Neural progenitor cell (in vitro differentiated cells): ENCODE measurements around the gene ING1. TPM values are rescaled to one million over a fixed set of nuclear protein-coding genes. Genes with fewer than 3 reads are reported as not detected.
"Not testable (repeated sequence)": the region's sequence is repeated elsewhere in the genome, so short reads cannot be mapped to it uniquely, and the experiment has no call there.

Source experiments
- DNase-seq: peaks from one replicate; pipeline ENCODE4 v3.0.0-alpha.2; 2016; ENCODE audit warnings: low spot score
- H2AFZ ChIP-seq: fragments of 200-600 bp; sonication (generic); replicated peaks from 2 replicates; pipeline ENCODE4 v1.6.1; 2016; ENCODE audit warnings: antibody characterized with exemption
- H3F3A ChIP-seq: fragments of 200-600 bp; sonication (generic); 2 replicates; pipeline ENCODE4 v1.6.1; 2016; ENCODE audit warnings: antibody characterized with exemption, low read depth
- H3K27ac ChIP-seq: fragments of 200-600 bp; sonication (generic); 2 replicates; pipeline ENCODE4 v1.5.1; 2016; ENCODE audit warnings: mild to moderate bottlenecking
- H3K27me3 ChIP-seq: fragments of 200-600 bp; sonication (generic); 2 replicates; pipeline ENCODE4 v1.6.1; 2016; ENCODE audit warnings: mild to moderate bottlenecking, moderate library complexity
- H3K36me3 ChIP-seq: fragments of 200-600 bp; sonication (generic); 2 replicates; pipeline ENCODE4 v1.5.1; 2016
- H3K4me1 ChIP-seq: fragments of 200-600 bp; sonication (generic); 2 replicates; pipeline ENCODE4 v1.6.1; 2016; ENCODE audit warnings: mixed run types
- H3K4me2 ChIP-seq: fragments of 200-600 bp; sonication (generic); 2 replicates; pipeline ENCODE4 v1.6.1; 2016
- H3K4me3 ChIP-seq: fragments of 200-600 bp; sonication (generic); 2 replicates; pipeline ENCODE4 v1.5.1; 2016
- H3K79me2 ChIP-seq: fragments of 200-600 bp; sonication (generic); 2 replicates; pipeline ENCODE4 v1.6.1; 2016; ENCODE audit warnings: low read depth
- H3K9ac ChIP-seq: fragments of 200-600 bp; sonication (generic); 2 replicates; pipeline ENCODE4 v1.6.1; 2016
- H3K9me3 ChIP-seq: fragments of 200-600 bp; sonication (generic); 2 replicates; pipeline ENCODE4 v1.5.1; 2016; ENCODE audit warnings: low read depth
- H4K20me1 ChIP-seq: fragments of 200-600 bp; sonication (generic); 2 replicates; pipeline ENCODE4 v1.6.1; 2016; ENCODE audit warnings: low read depth
- H3K27ac Mint-ChIP-seq: 3 replicates; pipeline ENCODE4 v1.8.0; 2021; ENCODE audit warnings: mixed read lengths
- H3K27me3 Mint-ChIP-seq: 2 replicates; pipeline ENCODE4 v1.8.0; 2022; ENCODE audit warnings: low read depth, mild to moderate bottlenecking, inconsistent platforms, moderate library complexity, mixed read lengths; ENCODE audit not compliant: insufficient read depth
- H3K36me3 Mint-ChIP-seq: 3 replicates; pipeline ENCODE4 v1.8.0; 2021; ENCODE audit warnings: mixed read lengths
- H3K4me1 Mint-ChIP-seq: 3 replicates; pipeline ENCODE4 v1.8.0; 2021; ENCODE audit warnings: mixed read lengths
- H3K4me3 Mint-ChIP-seq: 3 replicates; pipeline ENCODE4 v1.8.0; 2021; ENCODE audit warnings: mild to moderate bottlenecking, moderate library complexity, mixed read lengths
- H3K9me3 Mint-ChIP-seq: 3 replicates; pipeline ENCODE4 v1.8.0; 2020; ENCODE audit warnings: mixed read lengths
- CTCF ChIP-seq: fragments of 200-600 bp; sonication (generic); IDR thresholded peaks from 2 replicates; pipeline ENCODE4 v1.5.1; 2017; ENCODE audit warnings: antibody characterized with exemption, mild to moderate bottlenecking
- EZH2 ChIP-seq: fragments of 200-600 bp; sonication (generic); IDR thresholded peaks from 2 replicates; pipeline ENCODE4 v1.6.1; 2017; ENCODE audit warnings: antibody characterized with exemption, mild to moderate bottlenecking, moderate library complexity
- EZH2phosphoT487 ChIP-seq: fragments of 200-600 bp; sonication (generic); IDR thresholded peaks from 2 replicates; pipeline ENCODE4 v1.6.1; 2017; ENCODE audit warnings: antibody characterized with exemption
- total RNA-seq: library from RNA; depleted of rRNA; stranded (reverse); fragments of >200 nt; gene quantifications from 2 replicates; pipeline ENCODE4 v1.2.3, GENCODE V29; 2015; ENCODE audit warnings: low replicate concordance

Gene ING1
- total RNA-seq, 1 donor from 2014 or later: 14.7 TPM

DNA sequence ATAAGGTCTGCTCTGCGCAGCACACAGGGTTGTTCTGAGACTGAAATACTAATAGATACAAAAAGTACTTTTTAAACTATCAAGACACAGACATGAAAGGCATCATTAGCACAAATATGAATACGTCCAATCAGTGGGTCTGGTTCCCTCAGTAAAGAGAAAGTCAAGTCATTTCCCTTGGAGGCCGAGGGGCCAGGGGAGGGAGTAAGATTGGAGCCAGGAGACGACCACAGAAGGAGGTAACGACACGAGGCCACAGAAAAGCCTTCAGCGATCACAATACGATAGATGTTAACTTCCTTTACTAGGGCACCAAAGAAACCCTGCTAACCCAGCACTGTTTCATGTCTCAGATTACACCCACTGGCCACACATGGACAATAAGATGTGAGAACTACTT is 12.9 kb upstream of the ING1 start:
- peaks cover 24% of the 10 kb centered on the region for H3K4me1 Mint-ChIP-seq
- H3K4me3 Mint-ChIP-seq: no peak overlapping the region

DNA sequence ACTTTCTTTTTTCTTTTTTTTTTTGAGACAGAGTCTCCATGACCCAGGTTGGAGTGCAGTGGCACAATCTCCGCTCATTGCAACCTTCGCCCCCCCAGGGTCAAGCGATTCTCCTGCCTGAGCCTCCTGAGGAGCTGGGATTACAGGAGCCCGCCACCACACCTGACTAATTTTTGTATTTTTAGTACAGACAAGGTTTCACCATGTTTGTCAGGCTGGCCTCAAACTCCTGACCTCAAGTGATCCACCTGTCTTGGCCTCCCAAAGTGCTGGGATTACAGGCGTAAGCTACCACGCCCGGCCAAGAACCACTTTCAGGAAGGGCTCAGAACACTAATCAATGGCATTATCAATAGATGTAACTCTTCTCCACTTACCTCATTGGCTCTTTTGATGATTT is 12.4 kb upstream of the ING1 start:
- not testable (repeated sequence) for H3K27ac ChIP-seq, H3K27me3 ChIP-seq, H3K4me3 ChIP-seq, DNase-seq, H3K4me3 Mint-ChIP-seq, H3K9me3 ChIP-seq, H3K27me3 Mint-ChIP-seq, H4K20me1 ChIP-seq, H3K27ac Mint-ChIP-seq, H3K36me3 ChIP-seq, H3F3A ChIP-seq, H3K9me3 Mint-ChIP-seq, H3K4me1 ChIP-seq, H3K4me2 ChIP-seq, H2AFZ ChIP-seq, H3K9ac ChIP-seq
- Mint-ChIP-seq H3K36me3 (peaks cover 28% of the 10 kb centered on the region), H3K4me1 (peaks cover 24% of the 10 kb centered on the region)
- H3K79me2 ChIP-seq: peaks cover 31% of the 10 kb centered on the region

More for the DNA sequence above, 12.9 kb upstream of the ING1 start:
- H3K9me3 ChIP-seq: no peaks in the 10 kb centered on the region
- H3K27me3 ChIP-seq: no peaks in the 10 kb centered on the region
- no peaks in the 10 kb centered on the region for H3F3A ChIP-seq
- no peak for DNase-seq
- H3K9me3 Mint-ChIP-seq: no peaks in the 10 kb centered on the region
- no peak overlapping the region for H3K4me2 ChIP-seq
- H3K27ac ChIP-seq: no peak overlapping the region
- peaks cover 28% of the 10 kb centered on the region for H3K36me3 Mint-ChIP-seq
- peaks cover 4% of the 10 kb centered on the region for H3K27me3 Mint-ChIP-seq
- H3K79me2 ChIP-seq: peaks cover 30% of the 10 kb centered on the region
- H3K4me3 ChIP-seq: no peak overlapping the region
- H3K27ac Mint-ChIP-seq: no peak overlapping the region
- no peak overlapping the region for H2AFZ ChIP-seq
- TF ChIP-seq EZH2phosphoT487: no peak
- no peak for TF ChIP-seq CTCF
- peaks cover 6% of the 10 kb centered on the region for H3K4me1 ChIP-seq
- no peak overlapping the region for H3K9ac ChIP-seq
- H4K20me1 ChIP-seq: peaks cover 3% of the 10 kb centered on the region
- H3K36me3 ChIP-seq: peaks cover 5% of the 10 kb centered on the region

DNA sequence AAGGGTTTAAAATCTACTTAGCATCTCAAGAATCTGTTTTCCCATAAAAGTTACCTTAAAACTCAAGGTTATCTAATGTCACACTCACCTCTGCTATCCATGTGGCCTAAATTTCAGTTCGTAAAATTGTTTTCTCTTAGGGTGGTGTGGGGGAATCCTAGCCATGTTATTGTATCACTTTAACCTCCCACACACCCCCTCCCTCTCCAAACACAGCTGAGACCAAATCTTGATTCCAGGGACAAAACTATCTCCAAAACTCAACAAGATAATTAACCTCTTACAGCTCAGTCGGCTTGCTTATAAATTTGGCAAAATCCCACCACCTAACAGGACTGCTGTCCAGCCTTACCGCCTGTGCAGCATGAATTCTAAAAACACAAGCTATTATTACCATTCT is 11.4 kb upstream of the ING1 start:
- peaks cover 10% of the 10 kb centered on the region for H3F3A ChIP-seq
- DNase-seq: no peak
- H3K36me3 Mint-ChIP-seq: peaks cover 25% of the 10 kb centered on the region
- TF ChIP-seq CTCF (no peak), EZH2 (no peak), EZH2phosphoT487 (no peak)
- no peak overlapping the region for H2AFZ ChIP-seq
- H3K4me3 ChIP-seq: no peak overlapping the region
- no peaks in the 10 kb centered on the region for H3K9me3 ChIP-seq
- H3K27me3 ChIP-seq: no peaks in the 10 kb centered on the region
- H3K4me2 ChIP-seq: no peak overlapping the region
- H3K27ac ChIP-seq: no peak overlapping the region
- peaks cover 3% of the 10 kb centered on the region for H4K20me1 ChIP-seq
- H3K27me3 Mint-ChIP-seq: peaks cover 12% of the 10 kb centered on the region
- H3K4me1 Mint-ChIP-seq: peaks cover 33% of the 10 kb centered on the region
- no peak overlapping the region for H3K4me3 Mint-ChIP-seq
- peaks cover 6% of the 10 kb centered on the region for H3K4me1 ChIP-seq
- peaks cover 5% of the 10 kb centered on the region for H3K36me3 ChIP-seq
- H3K79me2 ChIP-seq: peaks cover 31% of the 10 kb centered on the region
- H3K27ac Mint-ChIP-seq: no peak overlapping the region
- no peaks in the 10 kb centered on the region for H3K9me3 Mint-ChIP-seq
- H3K9ac ChIP-seq: no peak overlapping the region

DNA sequence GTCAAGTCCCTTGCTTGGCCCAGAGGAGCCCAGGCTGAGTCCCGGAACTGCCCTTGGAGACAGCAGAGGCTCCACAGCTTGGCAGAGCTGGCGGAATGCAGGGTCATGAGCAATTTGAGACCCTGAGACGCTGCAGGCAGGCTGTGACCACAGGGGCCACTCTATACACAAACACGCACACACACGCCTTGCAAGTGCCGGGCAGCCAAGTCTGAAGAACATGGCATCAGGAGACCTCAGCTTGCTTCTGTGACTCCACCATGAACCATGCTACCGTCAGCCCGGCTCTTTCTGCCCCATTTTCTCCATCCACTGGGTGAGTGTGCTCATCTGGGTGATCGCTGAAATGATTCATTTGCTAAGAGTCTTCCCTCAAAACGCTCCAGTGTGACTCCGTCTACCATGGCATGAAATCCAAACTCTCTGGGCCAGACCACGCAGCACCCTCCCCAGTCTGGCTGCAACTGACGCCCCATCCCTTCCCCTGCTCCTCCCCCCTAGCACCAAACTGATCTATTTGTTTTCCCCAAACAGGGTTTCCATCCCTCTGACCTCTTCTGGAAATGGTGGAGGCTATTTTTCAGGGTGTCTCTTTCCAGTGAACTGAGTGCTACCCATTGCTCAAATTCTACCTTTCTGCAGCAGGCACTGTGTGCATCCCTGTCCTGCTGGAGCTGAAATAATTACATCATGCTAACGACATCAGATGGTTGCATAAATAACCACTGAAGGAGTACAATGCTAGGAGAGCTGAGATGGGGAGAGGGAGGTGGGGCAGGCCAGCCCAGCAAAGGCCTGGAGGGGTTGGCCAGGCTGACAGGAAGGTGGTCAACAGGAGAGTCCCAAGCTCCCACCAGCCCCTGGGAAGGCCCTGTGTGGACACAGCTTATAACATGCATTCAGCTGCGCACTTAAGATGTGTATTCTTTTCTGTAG is 10.6 kb upstream of the ING1 start:
- Histone ChIP-seq H3K79me2 (peaks cover 31% of the 10 kb centered on the region), H3K27me3 (no peaks in the 10 kb centered on the region), H4K20me1 (peaks cover 3% of the 10 kb centered on the region), H3K9me3 (no peaks in the 10 kb centered on the region), H3K36me3 (peaks cover 5% of the 10 kb centered on the region), H3K4me1 (peaks cover 6% of the 10 kb centered on the region), H3K4me3 (no peak overlapping the region), H3K4me2 (no peak overlapping the region), H3K27ac (no peak overlapping the region), H3K9ac (no peak overlapping the region), H3F3A (peaks cover 17% of the 10 kb centered on the region), H2AFZ (no peak overlapping the region)
- H3K27ac Mint-ChIP-seq: no peak overlapping the region
- H3K4me3 Mint-ChIP-seq: peak overlapping the region; percentile 24
- H3K9me3 Mint-ChIP-seq: no peaks in the 10 kb centered on the region
- TF ChIP-seq EZH2phosphoT487 (no peak), CTCF (no peak), EZH2 (no peak)
- no peak for DNase-seq
- H3K36me3 Mint-ChIP-seq: peaks cover 22% of the 10 kb centered on the region
- peaks cover 13% of the 10 kb centered on the region for H3K27me3 Mint-ChIP-seq
- H3K4me1 Mint-ChIP-seq: peaks cover 35% of the 10 kb centered on the region
